ENCODE results near the gene TMSB15B. TPM values are rescaled to one million over a fixed set of nuclear protein-coding genes. Genes with fewer than 3 reads are reported as not detected.
"Not testable (repeated sequence)": the region's sequence is repeated elsewhere in the genome, so short reads cannot be mapped to it uniquely, and the experiment has no call there.

TMSB15B gene
- 3.4 and 6.0 TPM in 2 replicates for total RNA-seq (2014; rRNA removed; shearing (Covaris generic))

DNA sequence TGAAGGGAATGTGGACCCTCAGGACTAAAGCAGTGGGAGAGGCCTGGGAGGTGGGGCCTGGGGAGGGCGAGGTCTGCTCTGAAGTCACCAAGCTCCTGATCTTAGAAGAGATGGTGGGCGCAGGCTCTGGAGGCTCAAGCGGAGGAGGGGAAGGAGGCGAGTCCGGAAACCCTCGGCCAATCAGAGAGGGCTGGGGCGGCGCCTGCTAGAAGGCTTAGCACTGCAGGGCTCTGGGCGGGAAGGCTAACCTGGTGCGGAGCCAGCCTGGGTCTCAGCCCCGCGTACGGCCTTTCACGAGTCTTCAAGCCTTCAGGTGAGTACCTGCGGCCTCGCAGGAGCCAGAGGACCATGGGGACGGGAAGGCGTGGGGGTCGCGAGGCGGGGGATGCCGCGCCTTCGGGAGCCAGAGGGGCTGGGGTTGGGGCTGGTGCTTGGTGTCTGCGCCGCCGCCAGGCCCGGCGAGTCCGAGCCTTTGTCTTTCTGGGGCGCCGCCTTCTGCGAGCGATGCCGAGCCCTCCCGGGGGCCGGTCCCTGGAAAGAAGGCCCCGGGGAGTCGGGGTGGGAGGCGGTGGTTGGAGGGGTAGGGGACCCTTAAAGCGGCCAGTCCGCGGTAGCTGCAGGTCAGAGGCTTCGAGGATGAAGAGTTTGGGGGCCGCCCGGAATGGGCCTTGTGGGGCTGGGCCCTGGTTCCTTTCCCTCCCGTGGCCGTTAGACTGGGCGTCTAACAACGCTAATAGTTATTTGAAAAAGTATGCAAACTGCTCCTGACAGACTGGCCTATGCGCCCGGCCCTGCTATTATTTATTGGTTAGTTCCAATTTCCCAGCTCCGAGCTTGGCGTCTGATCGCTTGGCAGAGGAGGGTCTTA is at the start of gene TMSB15B:
Gene TMSB15B (plus strand): TSS at position 217 of the 868 bp plus-strand sequence.
- DNase-seq (ENCODE audit: low read depth), result not testable (repeated sequence)

DNA sequence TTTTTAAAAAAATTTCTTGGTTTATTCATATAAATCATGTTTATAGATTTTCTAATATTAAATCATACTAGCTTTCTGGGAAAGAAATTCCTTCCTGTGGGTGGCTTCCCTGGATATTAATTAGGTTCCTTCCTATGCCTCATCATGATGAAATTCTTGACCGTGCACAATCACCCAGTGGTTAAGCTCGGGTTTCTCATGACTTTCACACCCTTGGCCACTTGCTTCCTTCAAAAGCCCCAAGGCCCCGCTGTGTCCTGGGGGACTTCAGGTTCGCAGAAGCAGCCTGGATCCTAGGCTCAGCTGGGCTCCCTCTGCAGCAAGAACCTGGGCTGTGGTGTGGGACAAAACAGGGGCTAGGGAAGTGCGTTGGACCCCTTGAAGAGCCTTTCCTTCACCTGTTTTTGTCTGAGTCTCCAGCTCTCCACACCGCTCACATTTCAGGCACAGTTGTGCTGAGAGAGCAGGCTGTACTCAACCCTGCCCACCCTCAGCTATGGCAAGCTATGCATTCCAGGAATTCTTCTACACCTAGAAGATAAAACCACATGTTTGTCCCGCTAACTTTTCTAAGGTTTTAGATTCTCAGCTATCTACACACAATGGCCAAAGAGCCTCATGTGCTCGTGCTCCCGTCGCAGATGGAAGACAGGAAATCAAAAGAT is 48.9 kb upstream of the TMSB15B start:
- no peak for DNase-seq (ENCODE audit: low read depth)

DNA sequence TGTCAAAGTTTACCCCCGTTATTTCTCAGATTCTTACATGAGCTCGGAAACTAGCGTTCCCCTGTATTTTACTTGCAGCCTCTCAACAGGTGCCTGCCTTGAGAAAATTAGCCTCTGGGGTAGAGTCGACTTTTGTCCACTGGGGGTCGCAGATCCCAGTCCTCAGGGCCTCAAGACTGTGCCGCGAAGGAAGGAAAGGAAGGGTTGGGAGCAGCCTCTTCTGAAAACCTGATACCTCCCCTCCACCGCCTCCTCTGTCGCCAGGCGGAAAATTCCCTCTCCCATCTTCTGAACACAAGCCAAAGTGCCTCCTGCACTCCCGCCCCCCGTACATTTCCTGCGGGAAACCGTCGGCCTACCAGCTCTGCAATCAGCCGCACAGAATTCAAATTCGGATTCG is 44.4 kb upstream of the TMSB15B start:
- peak; percentile 75 for DNase-seq (ENCODE audit: low read depth)

DNA sequence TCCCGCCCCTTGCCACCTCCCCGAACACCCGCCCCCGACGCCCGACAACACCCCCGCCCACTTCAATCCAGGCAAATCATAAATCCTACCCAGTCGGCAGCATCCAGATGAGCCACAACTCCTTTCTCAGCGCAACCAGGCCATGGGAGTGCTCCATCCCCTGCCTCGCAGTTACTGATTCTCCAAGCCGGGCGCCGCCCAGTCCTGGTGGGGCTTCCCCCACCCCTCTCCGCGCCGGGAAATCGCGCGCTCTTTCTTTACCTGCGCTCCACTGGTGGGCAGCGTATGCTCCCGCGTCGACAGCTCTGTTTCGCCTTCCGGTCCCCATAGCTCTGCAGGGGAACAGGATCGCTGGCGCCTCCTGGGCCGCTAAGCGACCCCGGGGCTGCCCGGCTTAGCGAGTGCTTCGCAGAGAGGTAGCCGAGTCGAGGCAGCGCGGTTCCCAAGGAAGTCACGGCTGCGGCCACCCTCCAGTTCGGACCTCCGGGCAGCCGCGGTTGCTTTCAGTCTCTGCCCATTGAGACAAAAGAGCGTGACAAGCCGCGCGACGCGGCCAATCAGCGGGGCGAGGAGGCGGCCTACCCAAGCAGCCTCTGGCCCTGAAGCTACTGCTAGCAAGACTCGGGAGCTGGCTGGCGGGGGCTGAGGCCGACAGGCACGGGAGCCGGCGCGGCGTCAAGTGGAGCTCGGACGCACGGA is 43.7 kb upstream of the TMSB15B start:
- peak; percentile 78 for DNase-seq (ENCODE audit: low read depth)

DNA sequence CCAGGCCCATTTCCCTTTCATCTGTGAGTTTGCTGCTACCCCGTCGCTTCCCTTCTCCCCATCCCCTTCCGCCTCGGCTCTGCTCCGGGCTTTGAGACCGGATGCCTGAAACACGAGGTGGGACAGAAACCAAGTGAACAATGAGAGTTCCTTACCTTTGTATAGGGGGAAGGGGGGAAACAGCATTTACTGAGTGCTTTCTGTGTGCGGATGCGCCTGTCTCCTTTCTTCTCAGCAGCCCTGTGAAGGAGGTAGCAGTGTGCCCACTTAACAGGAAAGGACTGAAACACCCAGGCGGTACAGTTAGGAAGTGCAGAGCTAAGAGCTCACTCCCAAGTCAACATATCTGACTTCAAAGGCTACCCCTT is 43.2 kb upstream of the TMSB15B start:
- DNase-seq (ENCODE audit: low read depth), result no peak

DNA sequence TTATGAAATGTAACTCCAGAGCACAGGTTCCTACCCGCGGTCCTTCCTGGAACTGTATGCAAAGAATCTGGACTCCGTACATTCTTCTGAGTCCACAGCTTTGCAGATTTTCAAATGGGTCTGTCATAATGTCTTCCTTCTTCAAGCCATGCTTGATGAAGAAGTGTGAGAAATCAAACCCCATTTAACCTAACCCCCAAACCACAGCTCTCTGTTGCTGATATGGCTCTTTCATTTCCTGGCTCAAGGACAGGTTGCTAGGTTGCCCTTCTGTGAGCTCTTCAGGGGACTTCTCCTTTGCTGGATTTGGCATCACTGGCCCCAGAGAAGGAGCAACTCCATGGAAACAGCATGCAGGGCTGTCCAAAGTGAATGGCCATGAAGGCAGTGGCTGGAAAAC is 41.9 kb upstream of the TMSB15B start:
- DNase-seq (ENCODE audit: low read depth), result not testable (repeated sequence)

DNA sequence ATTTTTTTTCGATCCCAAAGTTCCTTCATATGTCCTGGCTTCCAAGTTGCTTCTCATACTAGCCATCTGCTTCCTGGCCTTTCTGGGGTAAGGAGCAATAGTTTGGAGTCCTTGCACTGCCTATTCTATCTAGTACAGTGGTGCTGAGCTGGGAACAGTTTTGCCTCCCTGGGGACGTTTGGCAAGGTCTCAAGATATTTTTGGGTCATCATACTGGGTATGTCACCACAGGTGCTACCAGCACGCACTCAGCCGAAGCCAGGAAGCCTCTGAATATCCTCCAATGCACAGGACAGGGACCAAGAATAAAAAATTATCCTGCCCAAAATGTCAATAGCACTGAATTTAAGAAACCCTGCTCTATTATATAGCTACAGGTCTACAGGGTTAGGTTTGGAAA is 35.4 kb upstream of the TMSB15B start:
- DNase-seq (ENCODE audit: low read depth), result no peak

DNA sequence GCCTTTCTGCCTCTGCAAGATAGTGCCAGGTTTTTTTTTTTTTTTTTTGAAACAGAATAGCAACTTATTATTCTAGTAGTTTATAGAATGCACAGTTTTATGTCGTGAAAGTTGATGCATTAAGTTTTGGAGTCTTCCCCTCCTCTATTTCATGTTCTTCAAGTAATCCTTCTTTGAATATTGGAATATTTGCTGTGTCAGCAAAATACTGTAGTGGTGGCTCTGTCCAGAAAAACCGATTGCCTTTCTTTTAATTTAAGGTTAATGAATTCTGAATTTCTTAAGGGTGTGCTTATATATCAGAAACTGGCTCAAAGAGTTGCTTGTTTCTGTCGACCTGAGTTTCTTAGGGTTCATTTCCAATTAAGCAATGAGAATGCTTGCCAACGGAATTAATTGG is 34.8 kb upstream of the TMSB15B start:
- DNase-seq (ENCODE audit: low read depth), result no peak

DNA sequence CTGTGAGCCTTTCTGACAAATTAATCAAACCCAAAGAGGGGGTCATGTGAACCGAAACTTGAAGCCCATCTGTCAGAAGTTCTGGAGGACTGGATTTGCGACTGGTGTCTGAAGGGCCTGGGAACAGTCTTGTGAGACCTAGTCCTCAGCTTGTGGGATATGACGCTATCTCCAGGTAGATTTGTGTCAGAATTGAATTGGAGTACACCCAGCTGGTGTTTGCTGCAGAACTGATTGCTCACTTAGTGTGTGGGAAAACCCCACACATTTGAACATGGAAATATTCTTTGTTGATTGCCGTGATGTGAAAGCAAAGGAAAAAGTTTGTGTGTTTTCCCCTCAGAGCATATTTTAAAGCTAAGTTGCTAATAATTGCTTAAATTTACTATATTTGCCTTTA is 30.3 kb upstream of the TMSB15B start:
- DNase-seq (ENCODE audit: low read depth), result no peak

DNA sequence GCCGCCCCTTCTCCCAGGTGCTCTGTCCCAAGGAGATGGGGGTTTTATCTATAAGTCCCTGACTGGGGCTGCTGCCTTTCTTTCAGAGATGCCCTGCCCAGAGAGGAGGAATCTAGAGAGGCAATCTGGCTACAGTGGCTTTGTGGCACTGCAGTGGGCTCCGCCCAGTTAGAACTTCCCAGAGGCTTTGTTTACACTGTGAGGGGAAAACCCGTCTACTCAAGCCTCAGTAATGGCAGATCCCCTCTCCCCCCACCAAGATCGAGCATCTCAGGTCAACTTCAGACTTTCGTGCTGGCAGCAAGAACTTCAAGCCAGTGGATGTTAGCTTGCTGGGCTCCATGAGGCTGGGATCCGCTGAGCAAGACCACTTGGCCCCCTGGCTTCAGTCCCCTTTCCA is 22.2 kb upstream of the TMSB15B start:
- peak; percentile 4 for DNase-seq (ENCODE audit: low read depth)

DNA sequence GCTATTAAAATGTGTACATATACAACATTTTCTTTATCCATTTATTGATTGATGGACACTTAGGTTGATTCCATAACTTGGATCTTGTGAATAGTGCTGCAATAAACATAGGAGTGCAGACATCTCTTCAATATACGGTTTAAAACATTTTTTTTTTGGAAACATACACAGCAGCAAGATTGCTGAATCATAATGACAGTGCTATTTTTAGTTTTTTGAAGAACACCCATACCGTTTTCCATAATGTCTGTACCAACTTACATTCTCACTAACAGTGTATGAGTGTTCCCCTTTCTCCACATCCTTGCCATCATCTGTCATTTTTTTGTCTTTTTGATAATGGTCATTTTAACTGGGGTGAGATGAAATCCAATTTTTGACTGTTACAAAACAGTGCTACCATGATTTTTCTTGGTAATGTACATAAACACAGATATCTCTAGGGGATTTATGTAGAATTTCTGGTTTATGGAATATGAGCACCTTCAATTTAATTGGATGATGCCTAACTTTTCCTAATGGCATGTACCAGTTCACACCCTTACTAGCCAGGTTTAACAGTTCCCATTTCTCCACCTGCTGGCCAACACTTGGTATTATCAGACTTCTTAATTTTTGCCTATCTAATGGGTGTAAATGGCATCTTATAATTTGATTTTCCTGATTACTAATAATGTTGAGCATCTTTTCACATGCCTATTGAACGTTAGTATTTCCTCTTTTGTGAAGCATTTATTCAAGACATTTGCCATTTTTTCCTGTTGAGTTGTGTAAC is 21.0 kb upstream of the TMSB15B start:
- DNase-seq (ENCODE audit: low read depth), result peak; percentile 27

DNA sequence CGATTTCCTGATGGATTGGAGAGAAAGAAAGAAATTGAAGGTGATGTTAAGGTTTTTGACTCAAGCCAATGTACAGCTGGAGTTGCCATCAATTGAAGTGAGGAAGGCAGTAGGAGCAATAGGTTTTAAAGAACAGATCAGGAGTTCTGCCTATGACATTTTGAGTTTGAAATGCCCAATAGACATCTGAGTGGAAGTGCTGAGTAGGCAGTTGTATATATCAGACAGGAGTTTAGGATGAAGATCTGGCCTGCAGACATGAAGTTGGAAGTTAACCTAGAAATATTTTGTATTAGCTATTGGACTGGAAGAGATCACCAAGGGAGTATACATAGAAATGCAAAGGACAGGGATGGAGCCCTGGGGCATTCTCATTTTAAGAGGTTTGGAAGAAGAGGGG is 12.9 kb upstream of the TMSB15B start:
- DNase-seq (ENCODE audit: low read depth), result no peak

DNA sequence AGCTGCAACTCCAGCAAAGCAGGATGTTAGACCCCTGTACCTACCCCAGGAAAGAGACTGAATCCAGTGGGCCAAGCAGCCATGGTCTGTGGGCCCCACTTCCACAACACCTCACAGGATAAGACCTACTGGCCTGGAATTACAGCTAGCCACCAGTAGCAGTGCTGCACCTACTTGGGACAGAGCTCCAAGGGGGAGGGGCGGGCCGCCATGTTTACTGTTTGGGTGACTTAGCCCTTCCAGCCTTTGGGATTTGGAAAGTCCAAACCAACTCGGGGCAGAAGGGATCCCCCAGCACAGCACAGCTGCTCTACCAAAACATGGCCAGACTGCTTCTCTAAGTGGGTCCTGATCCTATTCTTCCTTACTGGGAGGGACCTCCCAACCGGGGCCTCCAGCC is 9.1 kb upstream of the TMSB15B start:
- no peak for DNase-seq (ENCODE audit: low read depth)

DNA sequence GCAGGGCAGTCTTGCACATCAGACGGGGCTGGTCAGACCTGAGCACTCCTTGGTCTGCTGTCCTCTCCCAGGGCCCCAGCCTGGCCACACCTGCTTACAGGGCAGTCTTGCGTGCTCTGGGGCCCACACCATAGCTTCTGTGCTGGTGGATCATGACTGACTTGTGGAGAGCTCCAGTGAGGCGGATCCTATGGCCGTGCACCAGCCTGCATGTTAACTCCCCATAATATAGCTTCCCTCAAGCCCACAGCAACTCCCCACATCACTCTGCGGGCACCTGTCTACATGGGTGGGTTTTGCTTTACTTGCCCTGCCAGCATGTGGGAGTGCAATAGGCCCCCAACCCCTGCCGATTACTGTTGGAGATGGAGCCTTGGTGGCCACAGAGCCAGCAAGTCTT is 8.2 kb upstream of the TMSB15B start:
- DNase-seq (ENCODE audit: low read depth), result no peak

DNA sequence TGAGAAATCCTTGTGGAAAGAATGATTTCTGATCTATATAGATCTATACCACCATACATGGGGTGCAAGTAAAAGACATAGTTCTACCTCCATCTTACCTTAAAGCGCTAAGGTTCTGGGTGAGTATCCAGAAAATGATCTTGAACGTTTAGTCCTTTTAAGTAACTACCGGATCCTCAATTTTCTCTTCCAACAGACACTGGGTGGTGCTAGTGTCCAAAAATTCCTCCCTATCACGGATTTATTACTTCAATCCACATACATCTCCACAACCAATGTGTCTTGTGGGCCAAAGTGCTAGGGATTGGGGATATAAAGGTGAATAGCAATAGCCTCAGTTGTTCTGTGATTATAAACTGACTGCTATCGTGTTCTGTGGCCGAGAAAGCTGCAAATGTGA is 1.8 kb upstream of the TMSB15B start:
- not testable (repeated sequence) for DNase-seq (ENCODE audit: low read depth)

DNA sequence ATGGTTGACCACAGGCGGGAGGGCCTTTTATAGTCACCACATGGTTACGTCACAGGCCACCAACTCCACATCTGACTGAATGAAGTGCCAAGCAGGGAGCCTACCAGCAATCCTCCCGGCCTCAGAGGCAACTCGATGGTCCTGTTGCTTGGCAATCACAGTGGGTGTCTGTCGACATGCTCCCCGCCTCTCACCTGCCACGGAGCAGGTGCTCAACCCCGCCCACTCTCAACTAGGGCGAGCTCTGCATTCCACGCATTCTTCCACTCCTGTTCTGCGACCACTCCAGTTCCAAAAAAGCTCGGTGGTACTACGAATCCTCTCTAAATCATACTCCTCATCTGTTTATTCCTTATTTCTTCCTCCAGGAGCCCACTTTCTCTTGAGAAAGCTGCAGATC is 21.1 kb downstream of the TMSB15B start:
- not testable (repeated sequence) for DNase-seq (ENCODE audit: low read depth)

DNA sequence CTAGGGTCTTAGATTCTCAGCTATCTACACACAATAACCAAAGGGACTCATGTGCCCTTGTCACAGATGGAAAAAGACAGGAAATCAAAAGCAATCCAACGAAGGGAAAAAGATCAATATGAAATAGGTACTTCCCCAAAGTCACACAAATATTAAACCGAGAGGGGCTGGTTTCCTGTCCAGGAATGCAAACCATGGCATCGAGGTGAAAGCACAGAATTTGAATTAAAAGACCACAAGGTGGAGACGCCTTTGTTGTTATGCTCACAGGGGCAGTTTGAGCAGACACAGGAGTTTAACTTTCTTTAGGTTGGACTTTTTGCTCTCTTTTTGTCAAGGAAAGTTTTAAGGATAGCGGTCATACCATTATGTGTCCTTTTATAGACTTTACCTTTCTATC is 36.8 kb downstream of the TMSB15B start:
- DNase-seq (ENCODE audit: low read depth), result no peak

DNA sequence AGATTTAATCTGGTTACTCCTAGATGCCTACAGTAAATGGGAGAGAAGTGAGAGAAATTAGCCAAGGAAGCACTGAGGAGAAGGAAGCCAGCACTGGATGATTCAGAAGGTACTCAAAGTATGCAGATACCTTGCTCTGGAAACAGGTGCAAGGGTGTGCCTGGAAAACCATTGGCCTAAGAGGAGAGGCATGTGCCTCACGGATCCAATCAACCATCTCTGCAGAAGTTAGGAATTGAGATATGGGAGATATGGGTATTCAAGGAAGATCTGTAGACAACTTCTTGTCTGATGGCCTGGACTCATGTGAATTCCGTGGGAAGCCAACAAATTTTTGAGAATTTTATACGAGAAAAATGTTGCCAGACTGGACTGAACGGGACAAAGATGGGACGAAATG is 46.4 kb downstream of the TMSB15B start:
- no peak for DNase-seq (ENCODE audit: low read depth)

DNA sequence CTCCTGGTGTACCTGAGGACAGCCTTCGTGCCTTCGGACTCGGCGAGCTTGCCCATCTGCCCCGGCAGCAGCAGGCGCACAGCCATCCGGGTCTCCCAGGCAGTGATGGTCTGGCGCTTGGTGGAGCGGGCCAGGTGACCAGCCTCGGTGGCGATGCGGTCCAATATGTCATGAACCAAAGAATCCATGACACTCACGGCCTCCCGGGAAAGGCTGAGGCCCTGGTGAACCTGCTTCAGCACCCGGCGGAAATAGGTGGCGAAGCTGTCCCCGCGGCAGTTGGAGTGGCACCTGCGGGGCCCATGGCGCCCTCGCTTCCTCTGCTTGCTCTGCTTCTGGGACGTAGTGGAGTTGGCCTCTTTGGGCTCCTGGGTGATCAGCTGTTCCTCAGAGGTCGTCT is 50.7 kb downstream of the TMSB15B start:
- no peak for DNase-seq (ENCODE audit: low read depth)

DNA sequence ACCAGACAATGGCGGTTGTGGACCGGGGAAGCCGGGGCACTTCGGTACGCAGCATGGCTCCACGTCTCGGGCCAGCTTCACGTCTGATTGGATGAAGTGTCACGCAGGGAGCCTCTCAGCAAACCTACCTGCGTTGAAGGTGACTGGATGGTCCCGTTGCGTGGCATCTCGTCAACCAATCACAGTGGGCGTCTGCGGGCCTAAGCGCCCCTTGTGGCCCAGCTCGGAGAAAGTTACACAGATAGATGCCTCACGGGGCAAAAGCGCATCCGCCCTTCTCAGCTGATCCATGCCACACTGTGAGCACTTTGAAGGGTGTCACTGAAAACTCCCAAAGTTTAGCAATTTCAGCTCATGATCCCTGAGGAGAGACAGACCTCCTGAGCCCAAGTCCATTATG is 51.2 kb downstream of the TMSB15B start, which contains the start of gene H2BW1:
Gene H2BW1 (minus strand): TSS at position 103 of the 400 bp plus-strand sequence. CDS start 132 bp downstream, outside the sequence.
- no peak for DNase-seq (ENCODE audit: low read depth)

DNA sequence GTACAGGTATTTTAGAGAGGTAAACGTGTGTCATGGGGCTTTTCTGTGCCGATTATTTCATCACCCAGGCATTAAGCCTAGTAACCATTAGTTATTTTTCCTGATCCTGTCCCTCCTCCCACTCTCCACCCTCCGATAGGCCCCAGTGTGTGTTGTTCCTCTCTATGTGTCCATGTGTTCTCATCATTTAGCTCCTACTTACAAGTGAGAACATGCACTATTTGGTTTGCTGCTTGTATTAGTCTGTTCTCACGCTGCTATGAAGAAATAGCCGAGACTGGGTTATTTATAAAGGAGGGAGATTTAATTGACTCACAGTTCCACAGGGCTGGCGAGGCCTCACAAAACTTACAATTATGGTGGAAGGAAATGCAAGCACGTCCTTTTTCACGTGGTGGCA is 53.1 kb downstream of the TMSB15B start:
- not testable (repeated sequence) for DNase-seq (ENCODE audit: low read depth)
